ENCODE measurements around the gene MKRN3. TPM values are rescaled to one million over a fixed set of nuclear protein-coding genes. Genes with fewer than 3 reads are reported as not detected.

The MKRN3 gene
- total and polyA plus RNA-seq, 2 of the 8 experiments (the other 6 are each of a cell fraction or from before 2014, with no cell fraction given), result not detected

GRCh38 chr15:23574742-23575141 lies 9.3 kb downstream of the MKRN3 start:
- H2BK12ac ChIP-seq (ENCODE audit: low read depth, low read length), result no peak overlapping the region
- no peak overlapping the region for H3K4me2 ChIP-seq (ENCODE audit: insufficient read depth in 1 of 2, low read depth in 2 of 2, low read length in 2 of 2)
- H4K8ac ChIP-seq (ENCODE audit: extremely low read depth, insufficient read depth, low read length), result no peak overlapping the region
- FAIRE-seq (no peak), DNase-seq (ENCODE audit: low read depth in 1 of 2, low spot score in 2 of 2) (no peak)
- no peak overlapping the region for H4K91ac ChIP-seq (replicated peaks; ENCODE audit: insufficient read length, low read length)
- H3K14ac ChIP-seq (ENCODE audit: insufficient read length), result no peak overlapping the region
- H2BK20ac ChIP-seq (ENCODE audit: low read length), result no peak overlapping the region
- POLR2A ChIA-PET (ENCODE audit: partially characterized antibody), result no interaction called here
- H3K9ac ChIP-seq (replicated peaks in 1 of 4; ENCODE audit: extremely low read depth in 1 of 4, low read depth in 3 of 4, low read length in 3 of 4), result no peak overlapping the region
- H2BK5ac ChIP-seq (ENCODE audit: low read depth, low read length), result no peak overlapping the region
- H3K27me3 ChIP-seq (replicated peaks in 1 of 4; ENCODE audit: control insufficient read depth in 3 of 4, extremely low read depth in 1 of 4, insufficient read depth in 3 of 4, low read length in 3 of 4), result no peaks in the 10 kb centered on the region
- H3K56ac ChIP-seq (replicated peaks; ENCODE audit: insufficient read length, low read depth, low read length), result no peak overlapping the region
- H3K4me3 ChIP-seq (ENCODE audit: extremely low read depth in 1 of 4, insufficient read depth in 2 of 4, low read depth in 3 of 4, low read length in 4 of 4), result no peak overlapping the region
- no peak overlapping the region for H4K5ac ChIP-seq (ENCODE audit: insufficient read length, low read depth, low read length)
- no peak overlapping the region for H3K4ac ChIP-seq (replicated peaks; ENCODE audit: insufficient read length, low read depth, low read length)
- no peaks in the 10 kb centered on the region for H3K36me3 ChIP-seq (ENCODE audit: control insufficient read depth in 2 of 4, insufficient read depth in 4 of 4, low read length in 3 of 4)
- 0 out of 2 replicates have a peak overlapping the region, but pooled peaks have one; percentile 34 for H2AFZ ChIP-seq (ENCODE audit: low read length)
- no peak overlapping the region for H2BK15ac ChIP-seq (ENCODE audit: low read length)
- 57% methylated on average over 3 of the region's 3 CpGs; no CpG with 5 or more reads in 1 of the 2 experiments for WGBS, 2 experiments (ENCODE audit: extremely low coverage in 1 of 2, insufficient coverage in 1 of 2, insufficient read length in 1 of 2, insufficient replicate concordance in 2 of 2, low coverage in 1 of 2, low lambda C conversion rate in 2 of 2, missing lambda C conversion rate in 1 of 2)
- no peaks in the 10 kb centered on the region for H4K20me1 ChIP-seq (replicated peaks in 1 of 2; ENCODE audit: control insufficient read depth in 1 of 2, insufficient read depth in 2 of 2, low read length in 2 of 2)
- TF ChIP-seq CTCF (IDR thresholded peaks at IDR 0.05; ENCODE audit: control extremely low read depth in 1 of 3, insufficient read depth in 1 of 3, low read depth in 1 of 3, low read length in 3 of 3), result peak; percentile 20 to 45 (median 33); a peak in 3 of 4 replicates
- TF ChIP-seq RAD21 (IDR thresholded peaks at IDR 0.05 in 1 of 2, conservative IDR thresholded peaks at IDR 0.05 in 1 of 2; ENCODE audit: low read depth in 2 of 2, low read length in 2 of 2), result peak; percentile 6 to 37; a peak in 2 of 4 replicates
- TF ChIP-seq POLR2A (IDR thresholded peaks at IDR 0.05; ENCODE audit: control extremely low read depth in 1 of 2, low read depth in 2 of 2, low read length in 2 of 2), result no peak
- H3K79me1 ChIP-seq (ENCODE audit: low read depth, low read length), result no peaks in the 10 kb centered on the region
- H3K27ac ChIP-seq (ENCODE audit: low read depth, low read length), result no peak overlapping the region
- CTCF ChIA-PET (ENCODE audit: partially characterized antibody), result interaction anchor here (0.7 to 1.3 kb wide), 4 partner anchors 12 to 78 kb away, joined by 3 to 4 read pairs (median 3); no protein-coding TSS in a partner anchor
- H3K18ac ChIP-seq (ENCODE audit: extremely low read depth, low read length), result no peak overlapping the region
- no peaks in the 10 kb centered on the region for H3K23me2 ChIP-seq (ENCODE audit: low read depth, low read length)
- H2AK5ac ChIP-seq (ENCODE audit: low read depth, low read length), result no peak overlapping the region
- H3K4me1 ChIP-seq (replicated peaks in 1 of 4; ENCODE audit: control insufficient read depth in 3 of 4, insufficient read depth in 4 of 4, low read length in 3 of 4), result no peaks in the 10 kb centered on the region
- H3K23ac ChIP-seq (ENCODE audit: insufficient read length), result no peak overlapping the region
- H2BK120ac ChIP-seq (replicated peaks; ENCODE audit: low read depth, low read length), result no peak overlapping the region
- peaks cover 13 to 20% of the 10 kb centered on the region in 2 experiments for H3K9me3 ChIP-seq (ENCODE audit: insufficient read depth in 2 of 2, low read depth in 1 of 2, low read length in 1 of 2)
- H3K79me2 ChIP-seq (ENCODE audit: control insufficient read depth in 1 of 2, insufficient read depth in 2 of 2, low read length in 2 of 2), result no peaks in the 10 kb centered on the region

All from H1 (cell line).